ENCODE measurements around the gene ZMYND19.

ZMYND19 gene

GRCh38 chr9:137593176-137593575 lies 2.9 kb upstream of the ZMYND19 start:
- H3K4me3 ChIP-seq (ENCODE audit: low read depth in 1 of 2, low read length in 1 of 2): peak overlapping the region in 1 of 2 experiments; percentile 15
- peaks cover 4% of the 10 kb centered on the region for H3K27me3 ChIP-seq
- no peaks in the 10 kb centered on the region for H3K36me3 ChIP-seq
- TF ChIP-seq CTCF (IDR thresholded peaks at IDR 0.05): no peak
- peaks cover 28 to 33% of the 10 kb centered on the region in 2 experiments for H3K4me1 ChIP-seq (ENCODE audit: control insufficient read depth in 1 of 2, insufficient read depth in 1 of 2, low read depth in 1 of 2, low read length in 1 of 2)
- H3K9me3 ChIP-seq: no peaks in the 10 kb centered on the region
- H3K27ac ChIP-seq: peak overlapping the region; percentile 50

GRCh38 chr9:137592767-137593166 lies 2.5 kb upstream of the ZMYND19 start:
- Histone ChIP-seq H3K27ac (peak overlapping the region; percentile 50), H3K4me3 (ENCODE audit: low read depth in 1 of 2, low read length in 1 of 2) (peak overlapping the region in 1 of 2 experiments; percentile 15), H3K9me3 (no peaks in the 10 kb centered on the region), H3K27me3 (peaks cover 4% of the 10 kb centered on the region), H3K4me1 (ENCODE audit: control insufficient read depth in 1 of 2, insufficient read depth in 1 of 2, low read depth in 1 of 2, low read length in 1 of 2) (peaks cover 28 to 33% of the 10 kb centered on the region in 2 experiments), H3K36me3 (no peaks in the 10 kb centered on the region)
- no peak for TF ChIP-seq CTCF (IDR thresholded peaks at IDR 0.05)

- peaks cover 28 to 33% of the 10 kb centered on the region in 2 experiments for H3K4me1 ChIP-seq (ENCODE audit: control insufficient read depth in 1 of 2, insufficient read depth in 1 of 2, low read depth in 1 of 2, low read length in 1 of 2)
- peak overlapping the region; percentile 53 to 55 for H3K4me3 ChIP-seq (ENCODE audit: low read depth in 1 of 2, low read length in 1 of 2)
- no peaks in the 10 kb centered on the region for H3K36me3 ChIP-seq
- H3K27ac ChIP-seq: no peak overlapping the region
- H3K27me3 ChIP-seq: peaks cover 4% of the 10 kb centered on the region
- no peak for TF ChIP-seq CTCF (IDR thresholded peaks at IDR 0.05)
- no peaks in the 10 kb centered on the region for H3K9me3 ChIP-seq
These were observed 216 bp downstream of the ZMYND19 start for GRCh38 chr9:137590123-137590468.

- Histone ChIP-seq H3K9me3 (no peaks in the 10 kb centered on the region), H3K27ac (no peak overlapping the region), H3K27me3 (peaks cover 4% of the 10 kb centered on the region), H3K4me1 (ENCODE audit: control insufficient read depth in 1 of 2, insufficient read depth in 1 of 2, low read depth in 1 of 2, low read length in 1 of 2) (peaks cover 28 to 33% of the 10 kb centered on the region in 2 experiments), H3K36me3 (no peaks in the 10 kb centered on the region), H3K4me3 (ENCODE audit: low read depth in 1 of 2, low read length in 1 of 2) (peak overlapping the region; percentile 53 to 55)
- no peak for TF ChIP-seq CTCF (IDR thresholded peaks at IDR 0.05)
These were observed 730 bp downstream of the ZMYND19 start for GRCh38 chr9:137589441-137590122.

GRCh38 chr9:137588891-137589290 lies 1.4 kb downstream of the ZMYND19 start:
- TF ChIP-seq CTCF (IDR thresholded peaks at IDR 0.05): no peak
- no peak overlapping the region for H3K27ac ChIP-seq
- H3K9me3 ChIP-seq: no peaks in the 10 kb centered on the region
- no peak overlapping the region for H3K4me3 ChIP-seq (ENCODE audit: low read depth in 1 of 2, low read length in 1 of 2)
- no peaks in the 10 kb centered on the region for H3K36me3 ChIP-seq
- H3K4me1 ChIP-seq (ENCODE audit: control insufficient read depth in 1 of 2, insufficient read depth in 1 of 2, low read depth in 1 of 2, low read length in 1 of 2): peaks cover 28 to 33% of the 10 kb centered on the region in 2 experiments
- peaks cover 4% of the 10 kb centered on the region for H3K27me3 ChIP-seq
